ENCODE data around the gene PLCH1.

Gene PLCH1

GRCh38 chr3:155394240-155394639, 350.6 kb downstream of the PLCH1 start:
- Histone ChIP-seq H3K4me1 (ENCODE audit: control insufficient read depth, insufficient read depth, low read length) (no peaks in the 10 kb centered on the region), H3K9me3 (ENCODE audit: control insufficient read depth, insufficient read depth, low read depth, low read length) (no peaks in the 10 kb centered on the region), H3K36me3 (ENCODE audit: control insufficient read depth in 2 of 2, insufficient read depth in 1 of 2, low read length in 2 of 2) (no peaks in the 10 kb centered on the region), H3K27ac (ENCODE audit: extremely low read depth, low read depth, low read length) (no peak overlapping the region), H3K4me3 (ENCODE audit: low read depth, low read length) (no peak overlapping the region)
- ChIA-PET POLR2A (no interaction called here), CTCF (no interaction called here)
- TF ChIP-seq OSR2 (tag by site-specific recombination; IDR thresholded peaks at IDR 0.05) (no peak), ZNF585B (tag by site-specific recombination; IDR thresholded peaks at IDR 0.05) (no peak), ZNF23 (tag by site-specific recombination; IDR thresholded peaks at IDR 0.05; ENCODE audit: borderline replicate concordance) (no peak)

- POLR2A ChIA-PET, result no interaction called here
- CTCF ChIA-PET, result no interaction called here
- Histone ChIP-seq H3K36me3 (ENCODE audit: control insufficient read depth in 2 of 2, insufficient read depth in 1 of 2, low read length in 2 of 2) (no peaks in the 10 kb centered on the region), H3K4me3 (ENCODE audit: low read depth, low read length) (no peak overlapping the region), H3K27ac (ENCODE audit: extremely low read depth, low read depth, low read length) (no peak overlapping the region), H3K9me3 (ENCODE audit: control insufficient read depth, insufficient read depth, low read depth, low read length) (no peaks in the 10 kb centered on the region), H3K4me1 (ENCODE audit: control insufficient read depth, insufficient read depth, low read length) (no peaks in the 10 kb centered on the region)
- no peak for TF ChIP-seq ZNF843 (tag by site-specific recombination; IDR thresholded peaks at IDR 0.05)
Measured at GRCh38 chr3:155393316-155393715, 351.6 kb downstream of the PLCH1 start.

GRCh38 chr3:155392138-155392537, 352.7 kb downstream of the PLCH1 start:
- no peaks in the 10 kb centered on the region for H3K36me3 ChIP-seq (ENCODE audit: control insufficient read depth in 2 of 2, insufficient read depth in 1 of 2, low read length in 2 of 2)
- no peak overlapping the region for H3K27ac ChIP-seq (ENCODE audit: extremely low read depth, low read depth, low read length)
- TF ChIP-seq ZNF398 (tag by site-specific recombination; IDR thresholded peaks at IDR 0.05), result no peak
- TF ChIP-seq, protein P1, sequence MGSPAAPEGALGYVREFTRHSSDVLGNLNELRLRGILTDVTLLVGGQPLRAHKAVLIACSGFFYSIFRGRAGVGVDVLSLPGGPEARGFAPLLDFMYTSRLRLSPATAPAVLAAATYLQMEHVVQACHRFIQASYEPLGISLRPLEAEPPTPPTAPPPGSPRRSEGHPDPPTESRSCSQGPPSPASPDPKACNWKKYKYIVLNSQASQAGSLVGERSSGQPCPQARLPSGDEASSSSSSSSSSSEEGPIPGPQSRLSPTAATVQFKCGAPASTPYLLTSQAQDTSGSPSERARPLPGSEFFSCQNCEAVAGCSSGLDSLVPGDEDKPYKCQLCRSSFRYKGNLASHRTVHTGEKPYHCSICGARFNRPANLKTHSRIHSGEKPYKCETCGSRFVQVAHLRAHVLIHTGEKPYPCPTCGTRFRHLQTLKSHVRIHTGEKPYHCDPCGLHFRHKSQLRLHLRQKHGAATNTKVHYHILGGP (tag by site-specific recombination; IDR thresholded peaks at IDR 0.05), result no peak
- no peak for TF ChIP-seq MZF1 (tag by site-specific recombination; IDR thresholded peaks at IDR 0.05; ENCODE audit: borderline replicate concordance)
- no peak for TF ChIP-seq OSR2 (tag by site-specific recombination; IDR thresholded peaks at IDR 0.05)
- no peak for TF ChIP-seq ZNF660 (tag by site-specific recombination; IDR thresholded peaks at IDR 0.05)
- TF ChIP-seq KLF8 (tag by site-specific recombination; IDR thresholded peaks at IDR 0.05), result no peak
- no peak for TF ChIP-seq TRIM28 (IDR thresholded peaks at IDR 0.05; ENCODE audit: borderline replicate concordance, low read length)
- no peak for TF ChIP-seq BCL11B (tag by site-specific recombination; IDR thresholded peaks at IDR 0.05; ENCODE audit: low read depth)
- TF ChIP-seq, protein P2, sequence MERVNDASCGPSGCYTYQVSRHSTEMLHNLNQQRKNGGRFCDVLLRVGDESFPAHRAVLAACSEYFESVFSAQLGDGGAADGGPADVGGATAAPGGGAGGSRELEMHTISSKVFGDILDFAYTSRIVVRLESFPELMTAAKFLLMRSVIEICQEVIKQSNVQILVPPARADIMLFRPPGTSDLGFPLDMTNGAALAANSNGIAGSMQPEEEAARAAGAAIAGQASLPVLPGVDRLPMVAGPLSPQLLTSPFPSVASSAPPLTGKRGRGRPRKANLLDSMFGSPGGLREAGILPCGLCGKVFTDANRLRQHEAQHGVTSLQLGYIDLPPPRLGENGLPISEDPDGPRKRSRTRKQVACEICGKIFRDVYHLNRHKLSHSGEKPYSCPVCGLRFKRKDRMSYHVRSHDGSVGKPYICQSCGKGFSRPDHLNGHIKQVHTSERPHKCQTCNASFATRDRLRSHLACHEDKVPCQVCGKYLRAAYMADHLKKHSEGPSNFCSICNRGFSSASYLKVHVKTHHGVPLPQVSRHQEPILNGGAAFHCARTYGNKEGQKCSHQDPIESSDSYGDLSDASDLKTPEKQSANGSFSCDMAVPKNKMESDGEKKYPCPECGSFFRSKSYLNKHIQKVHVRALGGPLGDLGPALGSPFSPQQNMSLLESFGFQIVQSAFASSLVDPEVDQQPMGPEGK (tag by site-specific recombination; IDR thresholded peaks at IDR 0.05), result no peak
- no peak for TF ChIP-seq ZNF654 (tag by site-specific recombination; IDR thresholded peaks at IDR 0.05; ENCODE audit: low read depth)
- TF ChIP-seq ZBTB17 (tag by site-specific recombination; IDR thresholded peaks at IDR 0.05), result no peak
- TF ChIP-seq ZFP3 (tag by site-specific recombination; IDR thresholded peaks at IDR 0.05; ENCODE audit: low read depth), result no peak
- TF ChIP-seq, protein P3, sequence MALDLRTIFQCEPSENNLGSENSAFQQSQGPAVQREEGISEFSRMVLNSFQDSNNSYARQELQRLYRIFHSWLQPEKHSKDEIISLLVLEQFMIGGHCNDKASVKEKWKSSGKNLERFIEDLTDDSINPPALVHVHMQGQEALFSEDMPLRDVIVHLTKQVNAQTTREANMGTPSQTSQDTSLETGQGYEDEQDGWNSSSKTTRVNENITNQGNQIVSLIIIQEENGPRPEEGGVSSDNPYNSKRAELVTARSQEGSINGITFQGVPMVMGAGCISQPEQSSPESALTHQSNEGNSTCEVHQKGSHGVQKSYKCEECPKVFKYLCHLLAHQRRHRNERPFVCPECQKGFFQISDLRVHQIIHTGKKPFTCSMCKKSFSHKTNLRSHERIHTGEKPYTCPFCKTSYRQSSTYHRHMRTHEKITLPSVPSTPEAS (tag by site-specific recombination; IDR thresholded peaks at IDR 0.05), result no peak
- TF ChIP-seq ZBTB44 (tag by site-specific recombination; IDR thresholded peaks at IDR 0.05), result no peak
- no peak for TF ChIP-seq PRDM6 (tag by site-specific recombination; IDR thresholded peaks at IDR 0.05)
- no peak for TF ChIP-seq SP2 (tag by site-specific recombination; IDR thresholded peaks at IDR 0.05)
- TF ChIP-seq ZNF426 (tag by site-specific recombination; IDR thresholded peaks at IDR 0.05), result no peak
- no peak for TF ChIP-seq ZNF112 (tag by site-specific recombination; IDR thresholded peaks at IDR 0.05)
- no peak for TF ChIP-seq ZNF792 (tag by site-specific recombination; IDR thresholded peaks at IDR 0.05)
- no peak for TF ChIP-seq OVOL3 (tag by site-specific recombination; IDR thresholded peaks at IDR 0.05)
- ChIA-PET POLR2A (no interaction called here), CTCF (interaction anchor here (0.6 kb wide), 1 partner anchor 1748 kb away, joined by 6 read pairs; no protein-coding TSS in a partner anchor)
- H3K9me3 ChIP-seq (ENCODE audit: control insufficient read depth, insufficient read depth, low read depth, low read length), result no peaks in the 10 kb centered on the region
- no peak overlapping the region for H3K4me3 ChIP-seq (ENCODE audit: low read depth, low read length)
- no peaks in the 10 kb centered on the region for H3K4me1 ChIP-seq (ENCODE audit: control insufficient read depth, insufficient read depth, low read length)
